ENCODE results near the gene KRIT1.
"Not testable (repeated sequence)": the region's sequence is repeated elsewhere in the genome, so short reads cannot be mapped to it uniquely, and the experiment has no call there.

KRIT1 gene

GRCh38 chr7:92192326-92192725, 53.4 kb downstream of the KRIT1 start:
- Histone ChIP-seq H3K27ac (ENCODE audit: insufficient read depth in 1 of 2, low read depth in 1 of 2, low read length in 2 of 2, poor library complexity in 1 of 2, severe bottlenecking in 2 of 2) (no peak overlapping the region), H3K4me3 (ENCODE audit: control insufficient read depth in 1 of 7, extremely low read depth in 1 of 7, insufficient read depth in 4 of 7, low read depth in 2 of 7, low read length in 6 of 7) (no peak overlapping the region), H3K36me3 (ENCODE audit: control insufficient read depth in 4 of 4, insufficient read depth in 4 of 4, low read length in 3 of 4) (peaks cover 0 to 14% (median 8%) of the 10 kb centered on the region in 4 experiments), H3K4me1 (ENCODE audit: control extremely low read depth in 1 of 4, control insufficient read depth in 4 of 4, insufficient read depth in 4 of 4, low read length in 3 of 4) (no peaks in the 10 kb centered on the region), H3K9me3 (ENCODE audit: control extremely low read depth in 1 of 5, control insufficient read depth in 4 of 5, insufficient read depth in 2 of 5, low read depth in 1 of 5, low read length in 4 of 5) (peaks cover 0 to 31% (median 19%) of the 10 kb centered on the region in 5 experiments), H3K27me3 (replicated peaks in 2 of 5; ENCODE audit: control insufficient read depth in 4 of 5, insufficient read depth in 5 of 5, low read length in 4 of 5) (no peaks in the 10 kb centered on the region)
- 100% methylated on average over 2 of the region's 3 CpGs for WGBS (ENCODE audit: insufficient coverage)
- POLR2A ChIA-PET, result interaction anchor here (0.6 kb wide), 1 partner anchor 24 kb away, joined by 3 read pairs; no protein-coding TSS in a partner anchor
- no peak for DNase-seq
- CTCF ChIA-PET, result interaction anchor here (0.6 to 0.8 kb wide), 2 partner anchors 9 to 90 kb away, joined by 3 read pairs; no protein-coding TSS in a partner anchor

GRCh38 chr7:92189246-92189645, 56.5 kb downstream of the KRIT1 start:
- H3K27me3 ChIP-seq (replicated peaks in 2 of 5; ENCODE audit: control insufficient read depth in 4 of 5, insufficient read depth in 5 of 5, low read length in 4 of 5); H3K36me3 ChIP-seq (ENCODE audit: control insufficient read depth in 4 of 4, insufficient read depth in 4 of 4, low read length in 3 of 4); DNase-seq; H3K4me1 ChIP-seq (ENCODE audit: control extremely low read depth in 1 of 4, control insufficient read depth in 4 of 4, insufficient read depth in 4 of 4, low read length in 3 of 4); H3K27ac ChIP-seq (ENCODE audit: insufficient read depth in 1 of 2, low read depth in 1 of 2, low read length in 2 of 2, poor library complexity in 1 of 2, severe bottlenecking in 2 of 2); CTCF ChIA-PET; POLR2A ChIA-PET; H3K4me3 ChIP-seq (ENCODE audit: control insufficient read depth in 1 of 7, extremely low read depth in 1 of 7, insufficient read depth in 4 of 7, low read depth in 2 of 7, low read length in 6 of 7): not testable (repeated sequence)
- peaks cover 0 to 31% (median 19%) of the 10 kb centered on the region in 5 experiments for H3K9me3 ChIP-seq (ENCODE audit: control extremely low read depth in 1 of 5, control insufficient read depth in 4 of 5, insufficient read depth in 2 of 5, low read depth in 1 of 5, low read length in 4 of 5)
- 93% methylated on average over 5 of the region's 15 CpGs for WGBS (ENCODE audit: insufficient coverage)

GRCh38 chr7:92184294-92184693, 61.4 kb downstream of the KRIT1 start:
- peak in 1 of 3 donors; percentile 12 for DNase-seq
- H3K27ac ChIP-seq (ENCODE audit: insufficient read depth in 1 of 2, low read depth in 1 of 2, low read length in 2 of 2, poor library complexity in 1 of 2, severe bottlenecking in 2 of 2); H3K4me3 ChIP-seq (ENCODE audit: control insufficient read depth in 1 of 7, extremely low read depth in 1 of 7, insufficient read depth in 4 of 7, low read depth in 2 of 7, low read length in 6 of 7); H3K9me3 ChIP-seq (ENCODE audit: control extremely low read depth in 1 of 5, control insufficient read depth in 4 of 5, insufficient read depth in 2 of 5, low read depth in 1 of 5, low read length in 4 of 5); H3K27me3 ChIP-seq (replicated peaks in 2 of 5; ENCODE audit: control insufficient read depth in 4 of 5, insufficient read depth in 5 of 5, low read length in 4 of 5); H3K4me1 ChIP-seq (ENCODE audit: control extremely low read depth in 1 of 4, control insufficient read depth in 4 of 4, insufficient read depth in 4 of 4, low read length in 3 of 4); H3K36me3 ChIP-seq (ENCODE audit: control insufficient read depth in 4 of 4, insufficient read depth in 4 of 4, low read length in 3 of 4); POLR2A ChIA-PET; CTCF ChIA-PET: not testable (repeated sequence)
- no CpG with 5 or more reads among the region's 1 CpG for WGBS (ENCODE audit: insufficient coverage)

DNA sequence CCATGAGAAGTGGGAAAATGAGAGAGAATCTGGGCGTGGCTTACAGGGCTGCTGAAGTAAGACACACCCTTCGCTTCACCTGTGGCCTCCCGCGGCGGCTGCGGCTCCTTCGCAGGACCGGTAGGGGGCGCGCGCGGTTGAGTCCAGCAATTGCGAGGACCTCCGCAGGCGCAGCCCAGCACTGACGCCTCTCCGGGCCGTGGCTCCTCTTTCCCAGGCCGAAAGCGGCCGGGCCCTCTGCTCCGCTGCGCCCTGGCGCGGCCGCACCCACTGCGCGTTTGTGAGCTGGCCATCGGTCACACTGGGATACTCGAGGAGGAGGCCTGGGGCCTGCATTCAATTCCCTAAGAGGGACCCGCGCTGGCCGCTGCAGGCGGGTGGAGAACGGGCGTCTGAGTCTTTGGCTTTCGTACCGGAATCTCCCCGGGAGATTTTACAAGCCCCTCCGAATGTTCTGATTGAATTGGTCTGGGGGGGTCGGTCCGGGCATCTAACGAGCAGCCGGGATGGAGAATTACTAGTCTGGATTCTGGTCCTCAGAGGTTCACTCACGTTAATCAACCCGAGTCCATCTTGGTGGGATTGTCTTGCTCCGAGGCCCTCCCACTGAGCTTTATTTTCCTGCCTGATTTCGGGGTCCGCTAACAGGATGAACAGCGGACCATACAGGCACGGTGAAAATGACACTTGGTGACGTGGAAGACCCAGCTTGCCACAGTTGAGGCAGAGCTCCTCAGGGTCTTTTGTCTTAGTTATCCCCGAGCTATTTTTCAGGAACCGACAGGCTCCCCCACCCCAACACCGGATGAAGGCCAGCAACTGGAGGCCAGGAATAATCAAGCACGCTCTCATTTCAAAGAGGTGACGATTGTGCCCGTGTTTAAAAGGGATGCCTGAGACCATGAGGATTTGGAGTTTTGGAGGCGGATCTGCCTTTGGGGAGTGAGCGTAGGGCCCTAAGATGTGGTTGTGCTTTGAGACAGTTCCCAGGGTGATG, 66.5 kb downstream of the KRIT1 start, which contains the start of gene LRRD1:
TSS of gene LRRD1 (minus strand) at position 215 of the 997 bp plus-strand sequence. CDS start 13,940 bp downstream, outside the sequence.
- POLR2A ChIA-PET, result no interaction called here
- Histone ChIP-seq H3K27ac (ENCODE audit: insufficient read depth in 1 of 2, low read depth in 1 of 2, low read length in 2 of 2, poor library complexity in 1 of 2, severe bottlenecking in 2 of 2) (peak within 1 kb of the TSS; percentile 15 to 64), H3K4me1 (ENCODE audit: control extremely low read depth in 1 of 4, control insufficient read depth in 4 of 4, insufficient read depth in 4 of 4, low read length in 3 of 4) (peaks cover 0 to 9% (median 6%) of the 10 kb centered on the region in 4 experiments), H3K27me3 (replicated peaks in 2 of 5; ENCODE audit: control insufficient read depth in 4 of 5, insufficient read depth in 5 of 5, low read length in 4 of 5) (no peaks in the 10 kb centered on the region), H3K9me3 (ENCODE audit: control extremely low read depth in 1 of 5, control insufficient read depth in 4 of 5, insufficient read depth in 2 of 5, low read depth in 1 of 5, low read length in 4 of 5) (no peaks in the 10 kb centered on the region), H3K4me3 (ENCODE audit: control insufficient read depth in 1 of 7, extremely low read depth in 1 of 7, insufficient read depth in 4 of 7, low read depth in 2 of 7, low read length in 6 of 7) (peak within 1 kb of the TSS; percentile 61 to 88 (median 69)), H3K36me3 (ENCODE audit: control insufficient read depth in 4 of 4, insufficient read depth in 4 of 4, low read length in 3 of 4) (no peaks in the 10 kb centered on the region)
- CTCF ChIA-PET, result interaction anchor here (1.0 to 1.6 kb wide), 5 partner anchors 11 to 53 kb away, joined by 3 to 4 read pairs (median 4); no protein-coding TSS in a partner anchor
- WGBS (ENCODE audit: insufficient coverage), result 2% methylated on average over 48 of the region's 60 CpGs
- DNase-seq, result peak; percentile 87 to 93 (median 88)

DNA sequence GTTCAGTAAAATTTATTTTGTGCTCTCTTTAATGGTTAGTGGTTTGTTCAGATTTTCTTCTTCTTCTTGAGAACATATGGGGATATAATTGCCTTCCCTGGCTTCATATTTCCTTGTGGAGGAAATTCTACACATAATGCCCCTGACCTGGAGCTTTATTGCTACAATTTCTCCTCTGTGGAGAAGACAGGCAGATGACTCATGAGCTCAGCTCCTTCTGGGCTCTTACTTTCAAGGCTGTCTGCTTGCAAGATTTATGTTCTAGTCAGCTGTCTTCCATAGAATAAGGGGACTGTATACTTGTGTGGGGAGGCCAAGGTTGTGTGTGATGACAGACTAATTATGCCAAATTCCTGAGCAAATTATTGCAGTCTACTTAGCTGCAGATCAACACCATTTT, 68.4 kb downstream of the KRIT1 start:
- peak in 2 of 3 donors; percentile 13 to 25 for DNase-seq
- POLR2A ChIA-PET, result no interaction called here
- H3K4me3 ChIP-seq (ENCODE audit: control insufficient read depth in 1 of 7, extremely low read depth in 1 of 7, insufficient read depth in 4 of 7, low read depth in 2 of 7, low read length in 6 of 7), result no peak overlapping the region

GRCh38 chr7:92169529-92169928, 76.2 kb downstream of the KRIT1 start:
- H3K27ac ChIP-seq (ENCODE audit: insufficient read depth in 1 of 2, low read depth in 1 of 2, low read length in 2 of 2, poor library complexity in 1 of 2, severe bottlenecking in 2 of 2); CTCF ChIA-PET; H3K27me3 ChIP-seq (replicated peaks in 2 of 5; ENCODE audit: control insufficient read depth in 4 of 5, insufficient read depth in 5 of 5, low read length in 4 of 5); H3K9me3 ChIP-seq (ENCODE audit: control extremely low read depth in 1 of 5, control insufficient read depth in 4 of 5, insufficient read depth in 2 of 5, low read depth in 1 of 5, low read length in 4 of 5); H3K4me1 ChIP-seq (ENCODE audit: control extremely low read depth in 1 of 4, control insufficient read depth in 4 of 4, insufficient read depth in 4 of 4, low read length in 3 of 4); H3K4me3 ChIP-seq (ENCODE audit: control insufficient read depth in 1 of 7, extremely low read depth in 1 of 7, insufficient read depth in 4 of 7, low read depth in 2 of 7, low read length in 6 of 7); H3K36me3 ChIP-seq (ENCODE audit: control insufficient read depth in 4 of 4, insufficient read depth in 4 of 4, low read length in 3 of 4); DNase-seq: not testable (repeated sequence)
- POLR2A ChIA-PET, result interaction anchor here (0.7 kb wide), 1 partner anchor 785 kb away, joined by 3 read pairs; no protein-coding TSS in a partner anchor
- WGBS (ENCODE audit: insufficient coverage), result 100% methylated on average over 2 of the region's 2 CpGs

More for the DNA sequence above, 68.4 kb downstream of the KRIT1 start:
- Histone ChIP-seq H3K27me3 (replicated peaks in 2 of 5; ENCODE audit: control insufficient read depth in 4 of 5, insufficient read depth in 5 of 5, low read length in 4 of 5) (no peaks in the 10 kb centered on the region), H3K9me3 (ENCODE audit: control extremely low read depth in 1 of 5, control insufficient read depth in 4 of 5, insufficient read depth in 2 of 5, low read depth in 1 of 5, low read length in 4 of 5) (no peaks in the 10 kb centered on the region), H3K4me1 (ENCODE audit: control extremely low read depth in 1 of 4, control insufficient read depth in 4 of 4, insufficient read depth in 4 of 4, low read length in 3 of 4) (peaks cover 0 to 9% (median 6%) of the 10 kb centered on the region in 4 experiments), H3K27ac (ENCODE audit: insufficient read depth in 1 of 2, low read depth in 1 of 2, low read length in 2 of 2, poor library complexity in 1 of 2, severe bottlenecking in 2 of 2) (no peak overlapping the region), H3K36me3 (ENCODE audit: control insufficient read depth in 4 of 4, insufficient read depth in 4 of 4, low read length in 3 of 4) (no peaks in the 10 kb centered on the region)
- CTCF ChIA-PET, result interaction anchor here (0.8 to 1.0 kb wide), 2 partner anchors 17 to 117 kb away, joined by 3 read pairs; no protein-coding TSS in a partner anchor

GRCh38 chr7:92161271-92161670, 84.4 kb downstream of the KRIT1 start:
- DNase-seq, result no peak
- Histone ChIP-seq H3K27me3 (replicated peaks in 2 of 5; ENCODE audit: control insufficient read depth in 4 of 5, insufficient read depth in 5 of 5, low read length in 4 of 5) (no peaks in the 10 kb centered on the region), H3K4me1 (ENCODE audit: control extremely low read depth in 1 of 4, control insufficient read depth in 4 of 4, insufficient read depth in 4 of 4, low read length in 3 of 4) (no peaks in the 10 kb centered on the region), H3K36me3 (ENCODE audit: control insufficient read depth in 4 of 4, insufficient read depth in 4 of 4, low read length in 3 of 4) (no peaks in the 10 kb centered on the region), H3K9me3 (ENCODE audit: control extremely low read depth in 1 of 5, control insufficient read depth in 4 of 5, insufficient read depth in 2 of 5, low read depth in 1 of 5, low read length in 4 of 5) (peaks cover 0 to 1% (median 0%) of the 10 kb centered on the region in 5 experiments), H3K4me3 (ENCODE audit: control insufficient read depth in 1 of 7, extremely low read depth in 1 of 7, insufficient read depth in 4 of 7, low read depth in 2 of 7, low read length in 6 of 7) (no peak overlapping the region), H3K27ac (ENCODE audit: insufficient read depth in 1 of 2, low read depth in 1 of 2, low read length in 2 of 2, poor library complexity in 1 of 2, severe bottlenecking in 2 of 2) (no peak overlapping the region)
- ChIA-PET CTCF (interaction anchor here (1.7 kb wide), 1 partner anchor 18 kb away, joined by 4 read pairs; the partner anchor contains the start of gene LRRD1), POLR2A (no interaction called here)
- 100% methylated on average over 1 of the region's 1 CpG for WGBS (ENCODE audit: insufficient coverage)

Measured in common myeloid progenitor, CD34-positive (primary cell).